Hepatocyte (in vitro differentiated cells): Measurements from ENCODE around the gene LIN28B.

Experiments
- CTCF ChIP-seq: fragments of 200-600 bp; sonication (generic); IDR thresholded peaks from 2 replicates; pipeline ENCODE4 v1.5.1; 2016; ENCODE audit warnings: antibody characterized with exemption, mild to moderate bottlenecking; ENCODE audit not compliant: poor library complexity
- EZH2 ChIP-seq: fragments of 200-600 bp; sonication (generic); IDR thresholded peaks from 2 replicates; pipeline ENCODE4 v1.6.1; 2016; ENCODE audit warnings: antibody characterized with exemption, mild to moderate bottlenecking, borderline replicate concordance
- EZH2phosphoT487 ChIP-seq: fragments of 200-600 bp; sonication (generic); IDR thresholded peaks from one replicate; pipeline ENCODE4 v1.6.1; 2018; ENCODE audit warnings: antibody characterized with exemption, mild to moderate bottlenecking, low read depth, moderate library complexity; ENCODE audit not compliant: unreplicated experiment, severe bottlenecking

- TF ChIP-seq EZH2phosphoT487 (no peak), CTCF (no peak), EZH2 (no peak)
Measured at GRCh38 chr6:105051941-105052471, 95.1 kb downstream of the LIN28B start.
